ENCODE measurements around the gene FUT3.

DNA sequence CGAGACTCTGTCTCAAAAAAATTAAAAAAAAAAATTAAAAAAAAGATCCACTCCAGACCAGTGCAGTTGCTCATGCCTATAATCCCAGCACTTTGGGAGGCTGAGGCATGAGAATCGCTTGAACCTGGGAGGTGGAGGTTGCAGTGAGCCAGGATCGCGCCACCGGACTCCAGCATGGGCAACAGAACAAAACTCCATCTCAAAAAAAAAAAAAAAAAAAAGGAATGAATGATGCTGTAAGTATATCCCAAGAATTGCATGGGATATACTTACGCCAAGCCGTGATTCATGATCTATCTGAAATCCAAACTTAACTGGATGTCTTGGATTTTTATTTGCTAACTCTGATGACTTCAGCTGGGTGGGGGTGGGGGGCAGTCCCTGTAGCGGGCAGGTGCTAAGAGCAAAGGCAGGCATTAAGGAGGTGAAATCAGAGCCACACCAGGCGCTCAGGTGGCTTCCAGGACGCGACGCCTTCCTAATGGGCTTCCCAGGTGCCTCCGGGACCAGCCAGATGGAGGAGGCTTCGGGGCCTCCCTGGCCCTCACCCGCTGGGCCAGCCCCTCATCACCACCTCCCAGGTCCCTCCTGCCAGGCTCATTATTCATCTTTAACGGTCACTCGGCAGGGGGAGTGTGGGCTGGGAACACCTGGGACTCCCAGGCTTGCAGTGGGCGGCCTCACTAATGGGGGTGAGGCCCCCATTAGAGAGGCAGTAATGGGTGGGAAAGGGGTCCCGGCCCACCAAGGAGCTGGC, 30.5 kb upstream of the FUT3 start:
- TF ChIP-seq POLR2AphosphoS5 (IDR thresholded peaks at IDR 0.05) (no peak), POLR2A (IDR thresholded peaks at IDR 0.05) (no peak)
- TF ChIP-seq, protein P1, sequence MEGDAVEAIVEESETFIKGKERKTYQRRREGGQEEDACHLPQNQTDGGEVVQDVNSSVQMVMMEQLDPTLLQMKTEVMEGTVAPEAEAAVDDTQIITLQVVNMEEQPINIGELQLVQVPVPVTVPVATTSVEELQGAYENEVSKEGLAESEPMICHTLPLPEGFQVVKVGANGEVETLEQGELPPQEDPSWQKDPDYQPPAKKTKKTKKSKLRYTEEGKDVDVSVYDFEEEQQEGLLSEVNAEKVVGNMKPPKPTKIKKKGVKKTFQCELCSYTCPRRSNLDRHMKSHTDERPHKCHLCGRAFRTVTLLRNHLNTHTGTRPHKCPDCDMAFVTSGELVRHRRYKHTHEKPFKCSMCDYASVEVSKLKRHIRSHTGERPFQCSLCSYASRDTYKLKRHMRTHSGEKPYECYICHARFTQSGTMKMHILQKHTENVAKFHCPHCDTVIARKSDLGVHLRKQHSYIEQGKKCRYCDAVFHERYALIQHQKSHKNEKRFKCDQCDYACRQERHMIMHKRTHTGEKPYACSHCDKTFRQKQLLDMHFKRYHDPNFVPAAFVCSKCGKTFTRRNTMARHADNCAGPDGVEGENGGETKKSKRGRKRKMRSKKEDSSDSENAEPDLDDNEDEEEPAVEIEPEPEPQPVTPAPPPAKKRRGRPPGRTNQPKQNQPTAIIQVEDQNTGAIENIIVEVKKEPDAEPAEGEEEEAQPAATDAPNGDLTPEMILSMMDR (IDR thresholded peaks at IDR 0.05), result no peak
